GM23338 (cell line): ENCODE results near the gene ICAM4.

Experiments used
- CREB1 ChIP-seq: fragments of 250-450 bp; sonication (Bioruptor Pico); IDR thresholded peaks from 2 replicates; pipeline ENCODE4 v1.5.0; 2020; ENCODE audit warnings: low read depth, mild to moderate bottlenecking, moderate library complexity
- CTCF ChIP-seq, 2 experiments: fragments of 200-600 bp in 1 of 2; sonication (generic) in 1 of 2; conservative IDR thresholded peaks; 2 replicates each; pipeline versions ENCODE4 v1.5.1 to v1.6.1; 2016 to 2017; ENCODE audit warnings: antibody characterized with exemption in 2 of 2, low read depth in 2 of 2, mild to moderate bottlenecking in 2 of 2, moderate library complexity in 1 of 2
- EZH2 ChIP-seq: fragments of 200-600 bp; sonication (generic); IDR thresholded peaks from one replicate; pipeline ENCODE4 v1.8.0; 2017; ENCODE audit warnings: antibody characterized with exemption, mild to moderate bottlenecking, low read depth; ENCODE audit not compliant: unreplicated experiment
- EZH2phosphoT487 ChIP-seq: fragments of 200-600 bp; sonication (generic); IDR thresholded peaks from one replicate; pipeline ENCODE4 v1.8.1; 2018; ENCODE audit warnings: antibody characterized with exemption; ENCODE audit not compliant: unreplicated experiment
- POLR2AphosphoS5 ChIP-seq: IDR thresholded peaks from 2 replicates; pipeline ENCODE4 v1.6.1; 2016; ENCODE audit warnings: antibody characterized with exemption, low read depth
- REST ChIP-seq: IDR thresholded peaks from one replicate; pipeline ENCODE4 v1.6.1; 2018; ENCODE audit warnings: antibody characterized with exemption; ENCODE audit not compliant: unreplicated experiment
- STAT1 ChIP-seq: IDR thresholded peaks from one replicate; pipeline ENCODE4 v1.6.1; 2016; ENCODE audit warnings: antibody characterized with exemption; ENCODE audit not compliant: unreplicated experiment
- ZNF114 ChIP-seq: fragments of 250-450 bp; sonication (Bioruptor Pico); IDR thresholded peaks from 2 replicates; pipeline ENCODE4 v1.5.0; 2020; ENCODE audit warnings: mild to moderate bottlenecking, moderate library complexity

GRCh38 chr19:10289167-10289835 lies 2.5 kb downstream of the ICAM4 start:
- no peak for TF ChIP-seq CTCF (conservative IDR thresholded peaks at IDR 0.05; ENCODE audit: low read depth in 2 of 2)
- TF ChIP-seq CREB1 (CRISPR knock-in tag): peak; percentile 73
- TF ChIP-seq EZH2: no peak
- no peak for TF ChIP-seq POLR2AphosphoS5
- no peak for TF ChIP-seq STAT1
- no peak for TF ChIP-seq EZH2phosphoT487
- no peak for TF ChIP-seq REST
- no peak for TF ChIP-seq ZNF114 (CRISPR knock-in tag)
